Endothelial cell (in vitro differentiated cells): Measurements from ENCODE around the gene MTF2. TPM values are rescaled to one million over a fixed set of nuclear protein-coding genes. Genes with fewer than 3 reads are reported as not detected.

Source experiments
- DNase-seq: peaks from one replicate; pipeline ENCODE4 v3.0.0; 2021; ENCODE audit warnings: low spot score
- H3K27ac Mint-ChIP-seq: one replicate; pipeline ENCODE4 v1.8.0; 2021; ENCODE audit warnings: mixed read lengths, inconsistent platforms; ENCODE audit not compliant: unreplicated experiment
- H3K27me3 Mint-ChIP-seq: one replicate; pipeline ENCODE4 v1.8.0; 2021; ENCODE audit warnings: mild to moderate bottlenecking, moderate library complexity, mixed read lengths, inconsistent platforms; ENCODE audit not compliant: unreplicated experiment
- H3K36me3 Mint-ChIP-seq: one replicate; pipeline ENCODE4 v1.8.0; 2021; ENCODE audit warnings: mild to moderate bottlenecking, low read depth, mixed read lengths, inconsistent platforms; ENCODE audit not compliant: unreplicated experiment
- H3K4me1 Mint-ChIP-seq: one replicate; pipeline ENCODE4 v1.8.0; 2021; ENCODE audit warnings: mild to moderate bottlenecking, mixed read lengths, inconsistent platforms; ENCODE audit not compliant: unreplicated experiment
- H3K4me3 Mint-ChIP-seq: one replicate; pipeline ENCODE4 v1.8.0; 2021; ENCODE audit warnings: mild to moderate bottlenecking, mixed read lengths, inconsistent platforms; ENCODE audit not compliant: unreplicated experiment
- H3K9me3 Mint-ChIP-seq: one replicate; pipeline ENCODE4 v1.8.0; 2021; ENCODE audit warnings: mixed read lengths, inconsistent platforms; ENCODE audit not compliant: unreplicated experiment
- total RNA-seq: library from RNA; stranded (reverse); fragmentation: NEBNext Ultra II Directional; extraction: Animal tissue kit (Norgen Biotek cat#: 25700); gene quantifications from one replicate; pipeline ENCODE4 v1.2.1, GENCODE V29; 2021; ENCODE audit not compliant: unreplicated experiment
- TF ChIP-seq, protein P1 (sequence below): fragments of 200-600 bp; sonication (generic); IDR thresholded peaks from one replicate; pipeline ENCODE4 v1.5.0; 2021; ENCODE audit warnings: antibody characterized with exemption; ENCODE audit not compliant: unreplicated experiment

MTF2 gene
- total RNA-seq, 1 donor from 2014 or later, result 73.5 TPM

DNA sequence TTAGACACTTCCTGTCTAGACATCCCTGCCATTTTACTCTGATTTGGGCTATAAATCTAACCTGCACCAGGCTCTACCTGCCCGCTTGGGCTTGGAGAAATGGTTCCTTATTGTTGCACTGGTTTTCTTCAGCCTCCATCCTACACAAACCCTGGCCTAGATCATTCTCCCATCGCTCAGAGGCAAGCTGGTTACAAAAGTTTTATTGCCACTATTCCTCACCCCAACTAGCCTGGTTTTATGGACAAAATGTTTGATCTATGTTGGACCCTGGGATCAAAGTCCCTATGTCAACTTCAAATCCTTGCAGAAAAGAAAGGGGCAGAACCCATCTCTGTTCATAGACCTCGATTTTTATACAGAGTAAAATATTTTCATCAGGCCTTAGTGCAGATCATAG, 31.5 kb upstream of the MTF2 start:
- H3K36me3 Mint-ChIP-seq, result no peaks in the 10 kb centered on the region
- H3K27me3 Mint-ChIP-seq, result no peaks in the 10 kb centered on the region
- H3K27ac Mint-ChIP-seq, result peak overlapping the region; percentile 37
- H3K4me1 Mint-ChIP-seq, result no peaks in the 10 kb centered on the region
- H3K9me3 Mint-ChIP-seq, result no peaks in the 10 kb centered on the region
- no peak for DNase-seq
- TF ChIP-seq, protein P1, sequence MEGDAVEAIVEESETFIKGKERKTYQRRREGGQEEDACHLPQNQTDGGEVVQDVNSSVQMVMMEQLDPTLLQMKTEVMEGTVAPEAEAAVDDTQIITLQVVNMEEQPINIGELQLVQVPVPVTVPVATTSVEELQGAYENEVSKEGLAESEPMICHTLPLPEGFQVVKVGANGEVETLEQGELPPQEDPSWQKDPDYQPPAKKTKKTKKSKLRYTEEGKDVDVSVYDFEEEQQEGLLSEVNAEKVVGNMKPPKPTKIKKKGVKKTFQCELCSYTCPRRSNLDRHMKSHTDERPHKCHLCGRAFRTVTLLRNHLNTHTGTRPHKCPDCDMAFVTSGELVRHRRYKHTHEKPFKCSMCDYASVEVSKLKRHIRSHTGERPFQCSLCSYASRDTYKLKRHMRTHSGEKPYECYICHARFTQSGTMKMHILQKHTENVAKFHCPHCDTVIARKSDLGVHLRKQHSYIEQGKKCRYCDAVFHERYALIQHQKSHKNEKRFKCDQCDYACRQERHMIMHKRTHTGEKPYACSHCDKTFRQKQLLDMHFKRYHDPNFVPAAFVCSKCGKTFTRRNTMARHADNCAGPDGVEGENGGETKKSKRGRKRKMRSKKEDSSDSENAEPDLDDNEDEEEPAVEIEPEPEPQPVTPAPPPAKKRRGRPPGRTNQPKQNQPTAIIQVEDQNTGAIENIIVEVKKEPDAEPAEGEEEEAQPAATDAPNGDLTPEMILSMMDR, result no peak
- no peak overlapping the region for H3K4me3 Mint-ChIP-seq

DNA sequence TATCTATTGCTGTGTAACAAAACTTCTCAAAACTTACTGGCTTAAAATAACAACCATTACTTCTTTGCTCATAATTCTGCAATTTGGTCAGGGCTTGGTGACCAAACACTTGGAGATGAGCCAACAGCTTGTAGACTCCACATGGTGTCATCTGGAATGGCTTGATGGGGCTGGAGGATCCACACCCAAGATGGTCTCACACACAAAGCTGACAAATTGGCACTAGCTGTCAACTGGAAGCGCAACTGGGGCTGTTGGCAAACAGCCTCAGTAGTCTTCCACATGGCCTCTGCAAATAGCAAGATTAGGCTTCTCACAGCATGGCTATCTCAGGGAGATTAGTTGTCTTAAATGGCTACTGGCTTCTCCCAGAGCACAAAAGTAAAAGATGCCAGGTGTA, 27.1 kb upstream of the MTF2 start:
- Mint-ChIP-seq H3K36me3 (no peaks in the 10 kb centered on the region), H3K27me3 (no peaks in the 10 kb centered on the region), H3K27ac (no peak overlapping the region), H3K9me3 (no peaks in the 10 kb centered on the region), H3K4me3 (no peak overlapping the region), H3K4me1 (no peaks in the 10 kb centered on the region)
- TF ChIP-seq, protein P1, result no peak
- no peak for DNase-seq

DNA sequence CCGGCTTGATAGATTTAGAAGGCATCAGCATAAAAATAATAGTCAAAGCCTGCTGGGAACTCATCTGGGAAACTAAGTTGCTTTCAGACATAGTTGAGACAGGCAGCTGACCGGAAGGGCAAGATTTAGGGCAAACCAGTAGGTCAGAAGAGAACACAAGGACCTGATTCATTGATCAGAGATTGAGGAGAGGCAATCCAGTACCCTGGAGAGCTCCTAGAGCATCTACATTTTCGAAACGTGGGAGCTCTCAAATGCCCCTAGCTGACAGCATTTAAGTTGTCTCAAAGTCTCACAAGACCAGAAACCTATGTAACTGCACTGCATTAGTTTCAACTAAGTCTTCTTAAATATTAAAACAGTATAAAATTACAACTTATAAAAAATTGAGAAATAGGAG, 22.9 kb upstream of the MTF2 start:
- Mint-ChIP-seq H3K27me3 (no peaks in the 10 kb centered on the region), H3K27ac (no peak overlapping the region), H3K4me3 (no peak overlapping the region), H3K36me3 (no peaks in the 10 kb centered on the region), H3K9me3 (no peaks in the 10 kb centered on the region), H3K4me1 (no peaks in the 10 kb centered on the region)
- DNase-seq, result peak; percentile 63
- TF ChIP-seq, protein P1, result no peak

DNA sequence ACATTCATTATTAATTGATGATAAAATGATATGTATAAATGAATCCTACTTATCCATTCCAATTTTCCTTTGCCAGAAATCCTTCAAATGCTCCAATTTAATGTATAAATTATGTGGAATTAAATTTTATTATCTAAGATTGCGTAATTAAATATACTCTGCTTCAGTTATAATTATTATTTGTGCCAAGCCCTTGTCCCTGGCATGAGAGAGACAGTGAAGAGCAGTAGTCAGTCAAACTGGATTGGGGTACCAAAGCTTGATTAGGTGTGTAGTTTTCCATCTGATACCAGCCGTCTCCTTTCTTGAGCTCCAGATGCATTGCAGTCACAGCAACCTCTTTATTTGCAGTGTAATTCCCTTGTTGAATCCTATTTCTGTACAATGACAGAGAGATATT, 22.4 kb upstream of the MTF2 start:
- Mint-ChIP-seq H3K27ac (no peak overlapping the region), H3K27me3 (no peaks in the 10 kb centered on the region), H3K36me3 (no peaks in the 10 kb centered on the region), H3K9me3 (no peaks in the 10 kb centered on the region), H3K4me1 (no peaks in the 10 kb centered on the region), H3K4me3 (no peak overlapping the region)
- no peak for DNase-seq
- TF ChIP-seq, protein P1, result no peak

DNA sequence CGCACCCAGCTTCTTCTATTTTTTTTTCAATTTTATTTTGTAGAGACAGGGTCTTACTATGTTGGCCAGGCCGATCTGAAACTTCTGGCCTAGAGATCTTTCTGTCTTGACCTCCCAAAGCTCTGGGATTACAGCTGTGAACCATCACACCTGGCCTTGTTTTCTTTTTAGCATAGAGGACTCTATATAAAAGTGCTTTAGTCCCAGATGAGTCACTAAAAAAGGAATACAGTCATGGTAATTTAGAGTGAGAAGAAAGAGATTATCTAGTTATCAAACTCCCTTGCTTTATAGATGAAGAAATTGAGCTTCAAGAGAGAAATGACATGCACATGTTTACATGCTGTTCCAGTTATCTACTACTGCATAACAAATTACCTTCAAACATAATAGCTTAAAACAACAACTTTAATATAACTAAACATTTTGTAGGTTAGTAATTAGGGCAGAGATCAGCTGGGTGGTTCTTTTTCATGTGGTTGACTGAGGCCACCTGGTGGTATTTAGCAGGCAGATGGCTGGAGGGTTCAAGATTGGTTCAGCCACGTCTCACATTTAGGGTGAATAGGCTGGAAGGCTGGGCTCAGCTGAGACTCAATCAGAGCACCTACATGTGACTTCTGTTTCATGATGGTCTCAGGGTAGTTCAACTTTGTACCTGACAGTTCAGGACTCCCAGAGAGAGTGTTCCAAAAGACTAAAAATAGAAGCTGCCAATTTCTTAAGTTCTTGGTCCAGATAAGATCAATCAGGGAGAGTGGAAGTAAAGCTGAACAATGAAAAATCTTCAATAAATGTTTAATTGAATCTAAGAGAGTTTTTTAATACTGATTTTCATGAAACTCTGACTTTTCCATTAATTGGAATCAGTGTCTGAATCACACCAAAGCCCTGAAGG, 16.9 kb upstream of the MTF2 start:
- no peaks in the 10 kb centered on the region for H3K4me1 Mint-ChIP-seq
- no peak overlapping the region for H3K4me3 Mint-ChIP-seq
- DNase-seq, result no peak
- H3K36me3 Mint-ChIP-seq, result no peaks in the 10 kb centered on the region
- H3K9me3 Mint-ChIP-seq, result no peaks in the 10 kb centered on the region
- no peaks in the 10 kb centered on the region for H3K27me3 Mint-ChIP-seq
- TF ChIP-seq, protein P1, result no peak
- no peak overlapping the region for H3K27ac Mint-ChIP-seq
